A549 (cell line): ENCODE measurements around the gene EYA2.

ENCODE experiments used
- EP300 ChIP-seq, 2 experiments: fragments of >200 bp; sonication (Bioruptor Twin); formaldehyde crosslinking; IDR thresholded peaks; 2 replicates in 1 of 2; 3 replicates in 1 of 2; pipeline ENCODE4 v1.6.1; 2016 to 2017
- ESRRA ChIP-seq: fragments of 150-350 bp; IDR thresholded peaks from 2 replicates; pipeline ENCODE4 v1.6.1; 2014; ENCODE audit warnings: mild to moderate bottlenecking, low read length, borderline replicate concordance
- MAFK ChIP-seq: fragments of 450-650 bp; IDR thresholded peaks from 2 replicates; pipeline ENCODE4 v1.6.1; 2014; ENCODE audit not compliant: partially characterized antibody
- POLR2AphosphoS2 ChIP-seq: conservative IDR thresholded peaks from 2 replicates; pipeline ENCODE4 v1.6.1; 2012; ENCODE audit warnings: low read length, improper control_type of control experiment, inconsistent platforms
- RAD21 ChIP-seq, 2 experiments: fragments of >200 bp in 1 of 2; sonication (Bioruptor Twin) in 1 of 2; formaldehyde crosslinking in 1 of 2; IDR thresholded peaks in 1 of 2; conservative IDR thresholded peaks in 1 of 2; 2 replicates in 1 of 2; 3 replicates in 1 of 2; pipeline ENCODE4 v1.6.1; 2012 to 2018; ENCODE audit warnings: inconsistent platforms in 1 of 2
- RCOR1 ChIP-seq: fragments of 150-350 bp; IDR thresholded peaks from 2 replicates; pipeline ENCODE4 v1.6.1; 2014; ENCODE audit warnings: antibody characterized with exemption, low read length, low read depth
- TF ChIP-seq, protein P1 (sequence below): fragments of >200 bp; sonication (Bioruptor Twin); formaldehyde crosslinking; IDR thresholded peaks from 3 replicates; pipeline ENCODE4 v1.5.1; 2016
- TF ChIP-seq, protein P2 (sequence below): fragments of 200-600 bp; sonication (generic); IDR thresholded peaks from 2 replicates; pipeline ENCODE4 v1.6.1; 2016; ENCODE audit warnings: antibody characterized with exemption, mild to moderate bottlenecking, moderate library complexity

DNA sequence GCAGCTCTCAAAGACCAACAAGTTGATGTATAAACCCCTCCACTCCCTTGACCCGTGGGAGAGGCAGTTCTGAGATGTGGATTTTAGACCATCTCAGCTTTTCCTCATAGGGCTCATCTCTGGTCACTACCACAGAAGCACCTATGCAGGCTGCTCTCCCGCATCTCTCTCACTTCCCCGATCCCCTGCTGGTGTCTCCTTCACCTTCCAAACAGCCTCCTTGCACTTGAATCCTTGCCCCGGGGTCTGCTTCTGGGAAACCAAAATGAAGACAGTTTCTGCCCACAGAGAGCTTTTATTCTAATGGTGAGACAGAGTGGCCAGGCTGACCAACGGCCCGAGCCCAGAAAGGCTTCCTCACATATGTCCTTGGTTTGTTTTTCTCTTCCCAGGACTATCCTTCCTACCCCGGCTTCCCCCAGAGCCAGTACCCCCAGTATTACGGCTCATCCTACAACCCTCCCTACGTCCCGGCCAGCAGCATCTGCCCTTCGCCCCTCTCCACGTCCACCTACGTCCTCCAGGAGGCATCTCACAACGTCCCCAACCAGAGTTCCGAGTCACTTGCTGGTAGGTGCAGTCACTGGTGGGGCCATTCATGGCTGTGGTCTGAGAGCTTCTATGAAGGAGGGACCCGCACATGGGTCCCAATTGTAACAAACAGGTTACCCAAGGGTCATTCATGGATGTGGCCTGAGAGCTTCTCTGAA lies 179.3 kb downstream of the EYA2 start:
- TF ChIP-seq, protein P1, sequence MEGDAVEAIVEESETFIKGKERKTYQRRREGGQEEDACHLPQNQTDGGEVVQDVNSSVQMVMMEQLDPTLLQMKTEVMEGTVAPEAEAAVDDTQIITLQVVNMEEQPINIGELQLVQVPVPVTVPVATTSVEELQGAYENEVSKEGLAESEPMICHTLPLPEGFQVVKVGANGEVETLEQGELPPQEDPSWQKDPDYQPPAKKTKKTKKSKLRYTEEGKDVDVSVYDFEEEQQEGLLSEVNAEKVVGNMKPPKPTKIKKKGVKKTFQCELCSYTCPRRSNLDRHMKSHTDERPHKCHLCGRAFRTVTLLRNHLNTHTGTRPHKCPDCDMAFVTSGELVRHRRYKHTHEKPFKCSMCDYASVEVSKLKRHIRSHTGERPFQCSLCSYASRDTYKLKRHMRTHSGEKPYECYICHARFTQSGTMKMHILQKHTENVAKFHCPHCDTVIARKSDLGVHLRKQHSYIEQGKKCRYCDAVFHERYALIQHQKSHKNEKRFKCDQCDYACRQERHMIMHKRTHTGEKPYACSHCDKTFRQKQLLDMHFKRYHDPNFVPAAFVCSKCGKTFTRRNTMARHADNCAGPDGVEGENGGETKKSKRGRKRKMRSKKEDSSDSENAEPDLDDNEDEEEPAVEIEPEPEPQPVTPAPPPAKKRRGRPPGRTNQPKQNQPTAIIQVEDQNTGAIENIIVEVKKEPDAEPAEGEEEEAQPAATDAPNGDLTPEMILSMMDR, result no peak
- TF ChIP-seq MAFK (no peak), POLR2AphosphoS2 (no peak), ESRRA (no peak), EP300 (IDR thresholded peaks at IDR 0.05) (no peak), RAD21 (conservative IDR thresholded peaks at IDR 0.05 in 1 of 2, IDR thresholded peaks at IDR 0.05 in 1 of 2) (no peak), RCOR1 (no peak)
- TF ChIP-seq, protein P2, sequence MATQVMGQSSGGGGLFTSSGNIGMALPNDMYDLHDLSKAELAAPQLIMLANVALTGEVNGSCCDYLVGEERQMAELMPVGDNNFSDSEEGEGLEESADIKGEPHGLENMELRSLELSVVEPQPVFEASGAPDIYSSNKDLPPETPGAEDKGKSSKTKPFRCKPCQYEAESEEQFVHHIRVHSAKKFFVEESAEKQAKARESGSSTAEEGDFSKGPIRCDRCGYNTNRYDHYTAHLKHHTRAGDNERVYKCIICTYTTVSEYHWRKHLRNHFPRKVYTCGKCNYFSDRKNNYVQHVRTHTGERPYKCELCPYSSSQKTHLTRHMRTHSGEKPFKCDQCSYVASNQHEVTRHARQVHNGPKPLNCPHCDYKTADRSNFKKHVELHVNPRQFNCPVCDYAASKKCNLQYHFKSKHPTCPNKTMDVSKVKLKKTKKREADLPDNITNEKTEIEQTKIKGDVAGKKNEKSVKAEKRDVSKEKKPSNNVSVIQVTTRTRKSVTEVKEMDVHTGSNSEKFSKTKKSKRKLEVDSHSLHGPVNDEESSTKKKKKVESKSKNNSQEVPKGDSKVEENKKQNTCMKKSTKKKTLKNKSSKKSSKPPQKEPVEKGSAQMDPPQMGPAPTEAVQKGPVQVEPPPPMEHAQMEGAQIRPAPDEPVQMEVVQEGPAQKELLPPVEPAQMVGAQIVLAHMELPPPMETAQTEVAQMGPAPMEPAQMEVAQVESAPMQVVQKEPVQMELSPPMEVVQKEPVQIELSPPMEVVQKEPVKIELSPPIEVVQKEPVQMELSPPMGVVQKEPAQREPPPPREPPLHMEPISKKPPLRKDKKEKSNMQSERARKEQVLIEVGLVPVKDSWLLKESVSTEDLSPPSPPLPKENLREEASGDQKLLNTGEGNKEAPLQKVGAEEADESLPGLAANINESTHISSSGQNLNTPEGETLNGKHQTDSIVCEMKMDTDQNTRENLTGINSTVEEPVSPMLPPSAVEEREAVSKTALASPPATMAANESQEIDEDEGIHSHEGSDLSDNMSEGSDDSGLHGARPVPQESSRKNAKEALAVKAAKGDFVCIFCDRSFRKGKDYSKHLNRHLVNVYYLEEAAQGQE, result no peak
